SKM-1 treated with dmso at 0.1 percent for 144 hours (cell line): ENCODE results near the gene MED13L.

Experiments
- DNase-seq: peaks from one replicate; lab custom pipeline; 2025; ENCODE audit not compliant: unreplicated experiment; lab: John Stamatoyannopoulos, UW

MED13L gene

GRCh38 chr12:115949675-115950074 lies 327.8 kb downstream of the MED13L start:
- DNase-seq: no peak

DNA sequence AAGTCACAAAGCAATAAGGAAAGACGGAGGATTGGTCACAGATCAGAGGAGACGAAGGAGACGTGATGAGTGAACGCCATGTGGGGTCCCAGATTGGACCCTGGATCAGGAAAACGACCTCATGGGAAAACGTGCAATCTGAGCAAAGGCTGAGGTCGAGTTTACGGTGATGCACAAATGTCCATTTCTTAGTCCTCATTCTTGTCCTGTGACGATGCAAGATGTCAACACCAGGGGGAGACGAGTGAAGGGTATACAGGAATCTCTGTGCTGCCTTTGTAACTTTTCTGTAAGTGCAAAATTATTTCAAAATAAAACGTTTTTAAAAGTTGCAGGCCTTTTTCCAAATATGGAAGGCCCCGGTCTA lies 329.8 kb downstream of the MED13L start:
- DNase-seq: no peak

GRCh38 chr12:115946867-115947695 lies 330.4 kb downstream of the MED13L start:
- DNase-seq: no peak

DNA sequence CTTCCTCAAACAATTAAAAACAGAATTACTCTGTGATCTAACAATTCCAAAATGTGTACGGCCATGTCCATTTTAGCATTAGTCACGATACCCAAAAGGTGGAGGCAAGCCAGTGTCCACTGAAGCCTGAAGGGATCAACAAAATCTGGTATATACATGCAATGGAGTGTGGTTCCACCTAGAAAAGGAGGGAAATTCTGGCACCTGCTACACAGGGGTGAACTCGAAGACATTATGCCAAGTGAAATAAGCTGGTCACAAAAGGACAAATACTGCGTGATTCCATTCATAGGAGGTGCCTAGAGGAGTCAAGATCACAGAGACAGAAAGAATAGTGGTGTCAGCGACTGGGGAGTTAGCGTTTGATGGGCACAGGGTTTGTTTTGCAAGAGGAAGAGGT lies 331.4 kb downstream of the MED13L start:
- no peak for DNase-seq

GRCh38 chr12:115945491-115945885 lies 332.0 kb downstream of the MED13L start:
- DNase-seq: no peak

DNA sequence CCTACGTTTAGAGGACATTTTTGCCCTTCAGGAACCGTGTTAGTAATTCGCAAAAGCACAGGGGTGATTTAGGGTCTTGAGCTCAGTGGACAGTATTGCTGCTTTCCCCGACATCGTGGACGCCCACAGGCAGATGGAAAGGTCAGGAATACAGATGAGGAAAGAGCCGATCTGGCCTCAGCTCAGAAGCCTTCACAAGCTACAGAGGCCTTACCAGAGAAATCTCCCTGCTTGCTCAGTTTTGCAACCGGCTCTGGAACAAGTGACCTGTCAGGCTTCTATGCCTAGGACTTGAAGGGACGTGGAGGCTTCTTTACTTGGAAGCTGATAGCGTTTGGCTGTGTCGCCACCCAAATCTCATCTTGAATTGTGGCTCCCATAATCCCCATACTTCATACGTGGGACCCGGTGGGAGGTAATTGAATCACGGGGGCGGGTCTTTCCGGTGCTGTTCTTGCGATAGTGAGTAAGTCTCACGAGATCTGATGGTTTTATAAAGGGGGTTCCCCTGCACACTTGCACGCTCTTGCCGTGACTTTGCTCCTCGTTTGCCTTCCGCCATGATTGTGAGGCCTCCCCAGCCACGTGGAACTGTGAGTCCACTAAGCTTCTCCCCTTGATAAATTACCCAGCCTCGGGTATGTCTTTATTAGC lies 332.5 kb downstream of the MED13L start:
- DNase-seq: no peak

GRCh38 chr12:115944392-115944742 lies 333.1 kb downstream of the MED13L start:
- no peak for DNase-seq

DNA sequence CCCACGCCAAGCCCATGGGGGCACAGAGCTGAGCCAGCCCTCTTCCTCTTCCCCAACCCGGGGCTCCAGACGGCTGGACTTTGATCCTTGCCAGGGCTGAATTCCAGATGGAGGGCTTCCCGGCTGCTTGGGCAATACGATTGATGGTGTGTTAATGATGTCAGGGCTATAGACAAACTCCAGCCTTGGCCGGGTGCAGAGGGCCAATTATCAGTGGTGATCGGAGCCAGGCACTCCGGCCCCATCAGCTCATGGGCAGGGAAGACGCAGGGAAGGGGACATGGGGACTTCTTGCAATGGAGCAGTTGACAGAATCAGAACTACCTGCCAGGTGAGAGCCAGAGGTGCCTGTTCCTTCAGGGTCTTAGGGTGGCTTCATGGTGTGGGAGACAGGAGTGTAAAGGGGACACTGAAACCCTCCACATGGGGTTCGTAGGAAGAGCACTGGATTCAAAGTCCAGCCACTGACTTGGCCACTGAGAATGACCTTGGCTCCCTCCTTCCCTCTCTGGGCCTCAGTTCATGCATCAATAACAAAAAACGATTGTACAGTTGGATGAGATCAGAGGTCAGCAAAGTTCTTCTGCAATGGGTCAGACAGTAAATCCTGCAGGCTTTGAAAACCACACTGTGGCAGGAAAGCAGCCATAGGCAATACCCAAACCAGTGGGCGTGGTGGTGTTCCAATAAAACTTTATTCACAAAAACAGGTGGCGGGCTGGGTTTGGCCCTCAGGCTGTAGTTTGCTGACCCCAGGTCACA lies 333.7 kb downstream of the MED13L start:
- no peak for DNase-seq

GRCh38 chr12:115943310-115943629 lies 334.2 kb downstream of the MED13L start:
- DNase-seq: no peak

- DNase-seq: no peak
Measured at GRCh38 chr12:115942346-115942745, 335.1 kb downstream of the MED13L start.

GRCh38 chr12:115941362-115941761 lies 336.1 kb downstream of the MED13L start:
- DNase-seq: no peak

DNA sequence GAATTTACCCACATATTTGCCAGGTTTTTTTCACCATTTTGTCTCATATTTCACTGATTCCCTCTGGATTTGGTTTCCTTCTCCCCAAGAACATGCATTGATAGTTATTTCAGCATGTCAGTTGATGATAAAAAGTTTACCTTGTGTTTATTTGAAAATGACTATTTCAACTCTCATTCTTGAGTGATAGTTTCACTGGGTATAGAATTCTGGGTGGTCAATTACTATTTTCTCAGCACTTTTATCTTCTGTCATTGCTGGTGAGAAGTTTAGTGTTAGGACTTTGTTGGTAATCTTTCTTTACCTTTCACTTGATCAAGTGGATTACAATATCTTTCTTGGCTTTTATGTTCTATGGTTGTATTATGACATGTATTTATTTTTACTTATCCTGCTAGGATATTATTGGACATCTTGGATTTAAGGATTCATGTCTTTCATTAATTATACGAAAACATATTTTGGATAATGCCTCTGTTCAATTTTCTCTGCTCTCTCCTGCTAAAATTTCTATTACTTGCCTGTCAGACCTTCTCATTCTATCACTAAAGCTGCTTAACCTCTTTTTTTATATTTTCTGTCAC lies 338.6 kb downstream of the MED13L start:
- no peak for DNase-seq

DNA sequence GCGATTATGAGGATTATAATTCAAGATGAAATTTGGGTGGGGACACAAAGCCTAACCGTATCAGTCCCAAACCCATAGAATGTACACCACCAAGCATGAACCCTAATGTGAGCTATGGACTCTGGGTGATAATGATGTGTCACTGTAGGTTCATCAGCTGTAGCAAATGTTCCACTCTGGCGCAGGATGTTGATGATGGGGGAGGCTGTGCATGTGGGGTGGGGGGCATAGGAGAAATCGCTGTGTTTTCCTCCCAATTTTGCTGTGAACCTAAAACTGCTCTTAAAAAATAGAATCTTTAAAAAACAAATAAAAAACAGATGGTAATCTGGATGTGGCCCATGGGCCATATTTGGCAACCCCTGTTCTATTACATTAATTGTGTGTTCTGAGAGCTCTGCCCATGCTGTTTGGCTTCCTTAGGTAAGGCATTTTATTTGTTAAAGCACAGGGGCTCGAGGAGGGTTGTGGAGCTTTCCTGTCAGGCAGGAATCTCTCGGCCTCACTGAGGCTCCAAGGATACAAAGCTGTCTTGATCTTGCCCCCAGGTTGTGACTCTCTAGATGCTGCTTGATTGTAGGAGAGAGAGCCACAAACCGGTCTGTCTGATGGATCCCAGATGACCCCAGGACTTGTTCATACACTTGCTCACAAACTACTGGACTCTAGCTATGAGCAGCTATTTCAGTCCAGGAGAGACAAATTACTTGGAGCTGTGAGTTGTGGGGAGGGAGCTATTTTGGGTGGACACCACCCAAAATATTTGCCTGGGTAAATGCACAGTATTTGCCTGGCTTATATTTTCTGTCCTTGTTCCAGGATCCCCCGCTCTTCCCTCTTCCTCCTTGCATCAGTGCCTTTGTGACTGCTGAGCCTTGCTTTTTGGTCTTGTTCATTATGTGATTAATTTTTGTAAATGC lies 340.2 kb downstream of the MED13L start:
- no peak for DNase-seq

DNA sequence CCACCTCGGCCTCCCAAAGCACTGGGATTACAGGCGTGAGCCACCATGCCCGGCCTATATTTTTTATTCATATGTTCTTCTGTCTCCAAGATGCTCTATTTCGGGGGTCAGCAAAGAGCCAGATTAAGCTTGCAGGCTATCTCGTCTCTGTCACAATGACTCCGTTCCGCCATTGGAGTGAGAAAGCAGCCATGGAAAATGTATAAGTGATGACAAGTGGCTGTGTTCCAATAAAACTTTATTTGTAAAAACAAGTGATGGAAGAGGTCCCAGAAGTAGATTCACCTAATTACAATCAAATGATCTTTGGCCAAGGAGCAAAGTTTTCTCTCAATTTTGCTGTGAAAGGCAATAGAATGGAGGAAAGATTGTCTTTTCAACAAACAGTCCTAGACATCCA lies 342.6 kb downstream of the MED13L start:
- no peak for DNase-seq

- no peak for DNase-seq
Measured at GRCh38 chr12:115934046-115934445, 343.4 kb downstream of the MED13L start.

GRCh38 chr12:115932066-115932465 lies 345.4 kb downstream of the MED13L start:
- no peak for DNase-seq

DNA sequence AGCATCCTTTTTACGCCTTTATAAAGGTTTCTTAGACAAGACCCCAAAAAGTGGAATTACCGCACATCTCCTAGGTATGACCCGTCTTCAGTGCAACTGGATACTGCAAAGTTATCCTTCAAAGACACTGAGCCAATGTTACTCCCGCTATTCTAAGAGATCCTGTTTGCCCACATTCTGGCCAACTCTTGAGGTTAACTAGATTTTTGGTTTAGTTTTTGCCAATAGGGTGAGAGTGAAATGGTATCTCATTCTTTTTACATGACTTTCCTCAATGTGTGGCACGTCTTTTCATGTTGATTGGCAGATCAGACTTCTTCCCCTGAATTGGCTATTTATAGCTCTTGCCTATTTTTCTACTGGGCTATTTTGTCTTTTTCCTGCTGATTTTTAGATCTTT lies 347.2 kb downstream of the MED13L start:
- no peak for DNase-seq

- DNase-seq: no peak
Measured at GRCh38 chr12:115926037-115926670, 351.3 kb downstream of the MED13L start.

DNA sequence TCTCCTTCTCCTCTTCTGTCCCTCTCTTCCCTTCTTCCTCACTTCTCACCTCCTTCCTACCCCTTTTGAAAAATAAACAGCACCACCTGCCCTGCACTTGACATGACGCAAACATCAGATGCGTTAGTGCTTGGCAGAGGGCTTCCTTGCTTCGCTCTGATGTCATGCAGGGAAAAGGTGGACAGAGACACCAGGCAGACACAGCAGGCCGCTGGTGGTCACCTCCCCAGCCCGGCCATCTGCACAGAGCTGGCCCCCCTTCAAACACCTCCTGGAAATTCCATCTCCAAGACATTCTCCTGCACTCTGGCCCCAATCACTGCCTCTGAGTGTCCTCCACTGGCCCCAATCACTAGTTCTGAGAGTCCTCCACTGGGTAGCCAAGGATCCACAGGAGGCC lies 353.6 kb downstream of the MED13L start:
- DNase-seq: no peak

DNA sequence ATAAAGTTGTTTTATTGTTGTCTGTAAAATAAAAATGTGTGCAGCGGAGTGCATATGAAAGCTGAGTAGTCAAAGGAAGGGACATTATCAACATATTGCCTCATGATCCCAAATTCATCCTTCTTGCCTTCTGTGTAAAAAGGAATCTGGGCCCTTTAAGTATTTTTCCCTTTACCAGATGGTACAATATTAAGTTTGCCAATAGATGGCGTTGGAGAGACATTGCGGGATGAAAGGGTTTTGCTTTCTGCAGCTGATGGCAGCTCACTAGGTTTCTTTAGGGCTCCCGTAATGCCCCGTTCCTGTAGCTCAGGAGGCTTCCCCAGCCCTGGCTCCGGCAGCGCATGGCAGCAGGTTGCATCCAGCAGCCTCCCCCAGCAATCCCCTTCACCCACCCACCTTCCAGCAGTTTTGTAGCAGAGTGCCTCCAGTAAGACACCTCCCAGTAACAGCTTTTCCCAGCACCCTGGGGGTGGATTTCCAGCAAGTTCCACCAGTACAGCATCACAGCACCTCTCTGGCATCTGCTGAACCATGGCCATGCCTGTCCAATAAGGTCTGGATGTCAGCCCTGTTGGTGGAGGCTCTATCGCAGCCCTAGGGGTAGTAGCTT lies 354.4 kb downstream of the MED13L start:
- no peak for DNase-seq
